Tibial artery (tissue), 4 donors: ENCODE data around the gene CXorf58.
A peak's percentile ranks its signal among the peaks of the same experiment; 100 is the strongest.

ENCODE experiments used
- DNase-seq, 2 donors: peaks; one replicate each; pipeline ENCODE4 v3.0.0-alpha.2; 2019
- H3K27ac ChIP-seq, 2 donors: fragments of 200-600 bp; sonication (generic) in 1 of 2; 1 replicate in 1 of 2; 2 replicates in 1 of 2; pipeline ENCODE4 v1.5.1; 2018 to 2019; ENCODE audit warnings: mild to moderate bottlenecking in 1 of 2
- H3K27me3 ChIP-seq, 2 donors: fragments of 200-600 bp; sonication (generic) in 1 of 2; one replicate each; pipeline versions ENCODE4 v1.5.1 to v1.6.0; 2016 to 2019
- H3K36me3 ChIP-seq, 3 donors: fragments of 200-600 bp; sonication (generic) in 2 of 3; one replicate each; pipeline ENCODE4 v1.5.1; 2016 to 2019; ENCODE audit warnings: mild to moderate bottlenecking in 2 of 3
- H3K4me1 ChIP-seq, 4 donors: fragments of 200-600 bp; sonication (generic) in 2 of 4; 1 replicate in 3 of 4; 2 replicates in 1 of 4; pipeline ENCODE4 v1.5.1; 2016 to 2019
- H3K4me3 ChIP-seq, 2 donors: fragments of 200-600 bp; sonication (generic) in 1 of 2; 1 replicate in 1 of 2; 2 replicates in 1 of 2; pipeline ENCODE4 v1.5.1; 2018 to 2019; ENCODE audit warnings: mild to moderate bottlenecking in 2 of 2
- H3K9me3 ChIP-seq, 3 donors: fragments of 200-600 bp; sonication (generic) in 1 of 3; one replicate each; pipeline ENCODE4 v1.5.1; 2016 to 2019
- CTCF ChIP-seq, 2 experiments: fragments of 200-600 bp in 1 of 2; fragments of 450-650 bp in 1 of 2; IDR thresholded peaks; one replicate each; pipeline ENCODE4 v1.5.1; 2017 to 2019; ENCODE audit warnings: antibody characterized with exemption in 2 of 2, mild to moderate bottlenecking in 1 of 2, moderate library complexity in 1 of 2
- intact Hi-C: fragments of 100-400 bp; cut with DNase I; formaldehyde crosslinking; loops from one replicate; pipeline ENCODE4 v1.15.0; 2023; ENCODE audit warnings: low total_unique reads

Gene CXorf58

GRCh38 chrX:23898412-23898959, 9.3 kb upstream of the CXorf58 start:
- Histone ChIP-seq H3K27me3 (no peaks in the 10 kb centered on the region), H3K4me3 (no peak overlapping the region), H3K4me1 (peaks cover 0 to 24% (median 4%) of the 10 kb centered on the region in 4 donors), H3K9me3 (no peaks in the 10 kb centered on the region), H3K27ac (peak overlapping the region in 1 of 2 donors; percentile 37), H3K36me3 (no peaks in the 10 kb centered on the region)
- DNase-seq: no peak
- intact Hi-C loops: no loop called here
- TF ChIP-seq CTCF (IDR thresholded peaks at IDR 0.05): no peak

GRCh38 chrX:23900220-23900797, 7.5 kb upstream of the CXorf58 start:
- no peaks in the 10 kb centered on the region for H3K36me3 ChIP-seq
- peaks cover 0 to 24% (median 4%) of the 10 kb centered on the region in 4 donors for H3K4me1 ChIP-seq
- intact Hi-C loops: loop anchor here (2.0 to 10.0 kb wide), 4 partner anchors 118 to 254 kb away; partner anchors contain the start of genes EIF2S3 and SAT1
- DNase-seq: peak; percentile 25 to 60
- no peak overlapping the region for H3K4me3 ChIP-seq
- no peaks in the 10 kb centered on the region for H3K9me3 ChIP-seq
- TF ChIP-seq CTCF (IDR thresholded peaks at IDR 0.05): no peak
- H3K27me3 ChIP-seq: no peaks in the 10 kb centered on the region
- peak overlapping the region in 1 of 2 donors; percentile 35 for H3K27ac ChIP-seq

- Histone ChIP-seq H3K4me3 (no peak overlapping the region), H3K4me1 (peaks cover 0 to 24% (median 4%) of the 10 kb centered on the region in 4 donors), H3K9me3 (no peaks in the 10 kb centered on the region), H3K27ac (peak overlapping the region; percentile 26 to 54), H3K27me3 (no peaks in the 10 kb centered on the region), H3K36me3 (no peaks in the 10 kb centered on the region)
- TF ChIP-seq CTCF (IDR thresholded peaks at IDR 0.05): no peak
- DNase-seq: no peak
- intact Hi-C loops: loop anchor here (2.0 to 10.0 kb wide), 4 partner anchors 118 to 254 kb away; partner anchors contain the start of genes EIF2S3 and SAT1
Measured at GRCh38 chrX:23901060-23901459, 6.7 kb upstream of the CXorf58 start.

- no peaks in the 10 kb centered on the region for H3K9me3 ChIP-seq
- H3K4me3 ChIP-seq: peak overlapping the region in 1 of 2 donors; percentile 22
- peaks cover 0 to 27% (median 4%) of the 10 kb centered on the region in 4 donors for H3K4me1 ChIP-seq
- H3K27me3 ChIP-seq: no peaks in the 10 kb centered on the region
- H3K27ac ChIP-seq: peak overlapping the region; percentile 26 to 54
- peak; percentile 40 to 57 for TF ChIP-seq CTCF (IDR thresholded peaks at IDR 0.05)
- peak; percentile 48 to 64 for DNase-seq
- no peaks in the 10 kb centered on the region for H3K36me3 ChIP-seq
- intact Hi-C loops: loop anchor here (2.0 to 10.0 kb wide), 4 partner anchors 119 to 253 kb away; partner anchors contain the start of genes EIF2S3 and SAT1
Measured at GRCh38 chrX:23901805-23902204, 6.0 kb upstream of the CXorf58 start.

GRCh38 chrX:23902419-23902818, 5.4 kb upstream of the CXorf58 start:
- Histone ChIP-seq H3K9me3 (no peaks in the 10 kb centered on the region), H3K36me3 (no peaks in the 10 kb centered on the region), H3K4me1 (peaks cover 0 to 31% (median 6%) of the 10 kb centered on the region in 4 donors), H3K4me3 (peak overlapping the region in 1 of 2 donors; percentile 22), H3K27me3 (no peaks in the 10 kb centered on the region), H3K27ac (peak overlapping the region; percentile 26 to 54)
- DNase-seq: no peak
- intact Hi-C loops: loop anchor here (5.0 to 10.0 kb wide), 3 partner anchors 152 to 252 kb away; partner anchors contain the start of gene EIF2S3
- TF ChIP-seq CTCF (IDR thresholded peaks at IDR 0.05): peak; percentile 19 to 62
